GM18867 (cell line): Measurements from ENCODE around the gene ECHS1.

ENCODE experiments used
- ATAC-seq: cut with Tn5 transposase; IDR thresholded peaks from one replicate; pipeline ENCODE4 v1.9.1; 2021; ENCODE audit warnings: mild to moderate bottlenecking, moderate library complexity; ENCODE audit not compliant: unreplicated experiment

ECHS1 gene

GRCh38 chr10:133359554-133359971 lies 13.6 kb downstream of the ECHS1 start:
- no peak for ATAC-seq

- ATAC-seq: no peak
These were observed 14.2 kb downstream of the ECHS1 start for GRCh38 chr10:133358925-133359310.

- ATAC-seq: no peak
These were observed 14.8 kb downstream of the ECHS1 start for GRCh38 chr10:133358162-133358924.

GRCh38 chr10:133357285-133358161 lies 15.6 kb downstream of the ECHS1 start, which contains the start of gene FUOM:
FUOM (minus strand) TSS chr10:133358019; CDS start chr10:133358007, 12 bp downstream.
- peak; percentile 72 for ATAC-seq

- no peak for ATAC-seq
These were observed 16.4 kb downstream of the ECHS1 start for GRCh38 chr10:133356549-133357284.

- ATAC-seq: no peak
These were observed 17.2 kb downstream of the ECHS1 start for GRCh38 chr10:133355991-133356390.

GRCh38 chr10:133355266-133355665 lies 17.9 kb downstream of the ECHS1 start:
- no peak for ATAC-seq

GRCh38 chr10:133354672-133355240 lies 18.4 kb downstream of the ECHS1 start:
- ATAC-seq: no peak

- ATAC-seq: no peak
These were observed 19.1 kb downstream of the ECHS1 start for GRCh38 chr10:133353988-133354605.

GRCh38 chr10:133353202-133353959 lies 19.8 kb downstream of the ECHS1 start:
- ATAC-seq: no peak

- no peak for ATAC-seq
These were observed 21.5 kb downstream of the ECHS1 start for GRCh38 chr10:133351408-133352318.

- ATAC-seq: no peak
These were observed 22.2 kb downstream of the ECHS1 start for GRCh38 chr10:133350950-133351329.

- no peak for ATAC-seq
These were observed 22.7 kb downstream of the ECHS1 start for GRCh38 chr10:133350283-133350949.

- ATAC-seq: no peak
These were observed 23.6 kb downstream of the ECHS1 start for GRCh38 chr10:133349577-133350011.

- no peak for ATAC-seq
These were observed 24.0 kb downstream of the ECHS1 start for GRCh38 chr10:133349160-133349568.

GRCh38 chr10:133347710-133348517 lies 25.2 kb downstream of the ECHS1 start:
- no peak for ATAC-seq

GRCh38 chr10:133346413-133346812 lies 26.7 kb downstream of the ECHS1 start:
- ATAC-seq: no peak
